OCI-M2 (cell line): ENCODE data around the gene SUCLA2.

Experiments
- DNase-seq: peaks from one replicate; lab custom pipeline; 2025; ENCODE audit not compliant: unreplicated experiment; lab: John Stamatoyannopoulos, UW

Gene SUCLA2

DNA sequence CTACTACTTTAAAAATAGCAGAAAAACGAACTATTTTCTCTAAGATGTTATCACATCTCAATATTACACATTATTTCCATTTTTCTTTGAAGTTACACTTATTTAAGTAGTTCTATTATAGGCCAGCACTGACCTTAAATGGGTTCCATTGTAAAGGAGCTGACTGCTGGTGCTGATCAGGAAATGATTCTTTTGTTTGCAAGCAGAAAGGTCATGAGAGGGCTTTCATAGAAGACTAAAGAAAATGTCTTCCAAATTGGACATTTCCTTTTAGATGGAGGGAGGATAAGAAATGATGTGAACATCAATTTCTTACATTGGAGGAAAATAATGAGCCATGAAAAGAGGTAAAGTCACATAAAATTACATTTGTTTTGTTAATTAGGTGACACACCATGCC lies 96.2 kb downstream of the SUCLA2 start:
- no peak for DNase-seq

DNA sequence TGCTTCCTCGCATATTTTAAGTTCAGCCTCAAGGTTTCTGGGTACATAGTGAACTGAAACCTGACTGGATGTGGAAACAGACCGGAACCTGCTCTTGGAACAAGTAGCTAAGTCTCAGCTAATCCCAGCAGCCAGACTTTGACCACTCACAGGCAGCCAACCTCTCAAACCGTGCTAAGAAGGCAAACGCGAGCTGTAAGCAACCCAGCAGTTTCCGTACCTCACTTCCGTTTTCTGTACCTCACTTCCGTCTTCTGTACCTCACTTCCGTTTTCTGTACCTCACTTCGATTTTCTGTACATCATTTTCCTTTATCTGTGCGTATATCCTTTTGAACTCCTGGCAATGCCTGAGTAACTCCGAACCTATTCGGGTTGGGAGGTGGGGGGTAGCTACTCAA lies 96.8 kb downstream of the SUCLA2 start:
- no peak for DNase-seq

DNA sequence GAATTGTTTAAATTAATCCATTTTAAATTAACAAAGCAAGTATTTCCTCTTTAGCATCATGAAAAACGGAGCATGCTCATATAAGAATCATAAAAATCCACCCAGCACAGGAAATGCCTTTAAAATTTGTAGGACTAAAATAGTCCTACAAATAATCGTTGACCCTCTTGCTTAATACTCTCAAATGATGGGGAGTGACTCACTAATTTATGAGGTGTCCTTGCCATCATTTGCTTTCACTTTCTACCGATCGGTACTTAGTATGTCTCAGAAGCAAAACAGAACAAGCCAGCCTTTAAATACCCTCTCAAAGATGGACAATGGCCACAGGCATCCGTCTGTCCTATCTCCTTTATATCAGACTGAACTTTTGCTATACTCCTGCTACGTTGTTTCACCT lies 97.2 kb downstream of the SUCLA2 start:
- DNase-seq, result no peak

DNA sequence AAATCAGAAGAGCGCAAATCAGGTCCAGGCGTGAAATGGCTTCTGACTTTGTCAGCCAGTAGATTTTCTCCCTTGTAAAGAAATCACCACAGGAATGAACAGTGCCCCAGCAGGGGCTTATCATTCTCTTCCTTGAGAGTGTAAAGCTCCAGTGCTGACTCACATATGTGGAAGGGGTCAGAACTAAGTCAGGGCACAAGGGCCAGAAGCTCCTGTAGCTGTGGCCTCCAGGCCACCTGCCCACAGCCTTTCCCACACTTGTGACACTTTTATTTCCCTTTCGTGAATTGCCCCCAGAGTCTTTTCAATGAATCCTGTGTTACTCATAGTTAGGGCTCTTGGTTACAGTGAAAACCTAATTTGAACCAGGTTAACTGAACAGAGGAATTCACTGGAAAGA lies 99.6 kb downstream of the SUCLA2 start:
- no peak for DNase-seq

DNA sequence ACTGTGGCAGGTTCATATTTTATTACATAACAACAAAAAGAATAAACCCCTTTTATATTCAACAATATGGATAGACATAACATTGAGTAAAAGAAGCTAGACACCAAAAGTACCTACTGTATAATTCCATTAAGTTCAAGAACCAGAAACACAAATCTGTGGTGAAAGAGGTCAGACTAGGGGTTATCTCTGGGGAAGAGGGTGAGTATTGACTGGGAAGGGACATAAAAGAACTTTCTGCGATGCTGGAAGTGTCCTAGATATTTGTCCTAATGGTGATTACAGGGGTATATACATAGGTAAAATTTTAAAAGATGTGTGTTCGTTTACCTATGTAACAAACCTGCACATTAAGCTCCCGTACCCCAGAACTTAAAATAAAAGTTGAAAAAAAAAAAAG lies 103.0 kb downstream of the SUCLA2 start:
- DNase-seq, result no peak

DNA sequence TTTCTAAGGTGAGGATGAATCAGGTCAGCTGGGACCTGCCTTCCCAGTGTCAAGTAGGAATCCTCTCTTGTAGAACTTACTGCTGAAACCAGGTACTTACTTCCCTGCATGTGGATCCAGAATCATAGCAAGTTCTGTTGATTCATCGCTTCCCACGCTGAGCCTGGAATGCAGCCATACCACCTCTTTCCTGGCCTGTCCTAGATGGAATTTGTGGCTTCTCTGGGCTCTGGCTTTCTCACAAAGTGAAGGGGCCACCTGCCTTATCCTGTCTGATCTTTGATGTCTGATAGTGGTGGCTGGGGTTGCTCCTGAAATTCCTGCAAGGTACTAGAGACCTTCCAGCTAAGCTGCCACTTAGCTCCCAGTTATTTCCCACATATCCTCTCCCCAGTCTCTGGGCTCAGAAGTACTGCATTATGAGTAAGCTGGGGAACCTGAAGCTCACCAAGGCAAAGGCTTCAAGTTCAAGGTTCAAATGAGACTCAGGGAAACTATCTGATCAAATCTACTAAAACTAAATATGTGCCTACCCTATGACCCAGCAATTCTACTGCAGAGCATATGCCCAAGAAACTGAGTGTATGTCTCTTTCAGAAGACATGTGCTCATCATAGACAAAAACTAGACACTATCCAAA lies 103.5 kb downstream of the SUCLA2 start:
- no peak for DNase-seq

DNA sequence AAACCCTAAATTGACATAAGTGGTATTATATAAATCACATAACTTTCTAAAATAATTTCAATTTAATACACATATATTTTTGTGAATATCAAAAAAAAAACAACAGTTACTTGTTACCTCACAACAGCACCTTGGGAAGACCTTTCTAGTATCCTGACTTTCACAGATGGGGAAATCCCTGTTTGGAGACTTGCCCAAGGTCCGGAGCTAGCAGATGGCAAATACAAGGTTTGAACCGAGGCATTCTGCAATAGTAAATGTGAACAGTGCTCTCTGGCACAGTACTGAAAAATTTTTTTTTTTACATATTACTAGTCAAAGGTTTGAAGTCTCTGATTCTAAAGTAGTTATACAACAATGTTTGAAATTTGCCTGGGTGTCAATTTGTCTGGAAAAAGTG lies 104.5 kb downstream of the SUCLA2 start:
- no peak for DNase-seq

DNA sequence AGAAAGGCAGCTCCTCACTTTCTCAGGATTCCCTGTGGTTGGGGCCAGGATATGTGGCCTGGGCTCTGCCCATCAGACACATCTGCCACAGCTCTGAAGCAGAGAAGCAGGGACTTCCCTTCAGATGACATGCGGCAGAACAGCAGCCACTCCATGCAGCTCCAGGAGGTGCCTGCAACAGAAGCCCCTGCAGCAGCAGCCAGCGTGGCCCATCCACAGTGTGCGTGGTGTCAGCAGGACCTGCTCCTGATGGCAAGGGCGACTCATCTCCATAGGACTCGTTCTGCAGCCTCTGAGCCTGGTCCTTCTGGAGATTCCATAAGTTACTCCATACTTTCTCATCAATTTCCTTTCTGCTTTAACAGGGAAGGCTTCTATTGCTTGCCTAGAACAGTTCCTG lies 105.0 kb downstream of the SUCLA2 start:
- no peak for DNase-seq

DNA sequence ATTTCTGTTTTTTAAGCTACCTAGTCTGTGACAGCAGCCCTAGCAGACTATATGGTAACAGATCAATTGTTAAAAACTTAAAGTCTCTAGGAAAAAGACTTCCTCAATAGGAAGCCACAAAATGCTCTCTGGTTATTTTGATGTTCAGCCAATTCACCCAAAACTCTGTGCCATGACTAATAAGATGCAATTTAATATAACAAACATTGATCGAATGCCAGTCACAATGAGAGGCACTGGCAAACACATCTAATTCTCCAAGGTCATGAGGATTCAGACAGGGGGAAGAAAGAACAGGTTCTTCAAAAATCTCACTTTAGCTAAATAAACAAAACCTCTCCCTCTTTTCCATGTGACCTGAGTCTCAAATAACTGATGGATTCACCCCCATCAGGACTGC lies 107.5 kb downstream of the SUCLA2 start:
- no peak for DNase-seq
